ENCODE data around the gene FAM20C. TPM values are rescaled to one million over a fixed set of nuclear protein-coding genes. Genes with fewer than 3 reads are reported as not detected.

The FAM20C gene
- total RNA-seq, 1 donor from 2014 or later = 58.8 TPM

DNA sequence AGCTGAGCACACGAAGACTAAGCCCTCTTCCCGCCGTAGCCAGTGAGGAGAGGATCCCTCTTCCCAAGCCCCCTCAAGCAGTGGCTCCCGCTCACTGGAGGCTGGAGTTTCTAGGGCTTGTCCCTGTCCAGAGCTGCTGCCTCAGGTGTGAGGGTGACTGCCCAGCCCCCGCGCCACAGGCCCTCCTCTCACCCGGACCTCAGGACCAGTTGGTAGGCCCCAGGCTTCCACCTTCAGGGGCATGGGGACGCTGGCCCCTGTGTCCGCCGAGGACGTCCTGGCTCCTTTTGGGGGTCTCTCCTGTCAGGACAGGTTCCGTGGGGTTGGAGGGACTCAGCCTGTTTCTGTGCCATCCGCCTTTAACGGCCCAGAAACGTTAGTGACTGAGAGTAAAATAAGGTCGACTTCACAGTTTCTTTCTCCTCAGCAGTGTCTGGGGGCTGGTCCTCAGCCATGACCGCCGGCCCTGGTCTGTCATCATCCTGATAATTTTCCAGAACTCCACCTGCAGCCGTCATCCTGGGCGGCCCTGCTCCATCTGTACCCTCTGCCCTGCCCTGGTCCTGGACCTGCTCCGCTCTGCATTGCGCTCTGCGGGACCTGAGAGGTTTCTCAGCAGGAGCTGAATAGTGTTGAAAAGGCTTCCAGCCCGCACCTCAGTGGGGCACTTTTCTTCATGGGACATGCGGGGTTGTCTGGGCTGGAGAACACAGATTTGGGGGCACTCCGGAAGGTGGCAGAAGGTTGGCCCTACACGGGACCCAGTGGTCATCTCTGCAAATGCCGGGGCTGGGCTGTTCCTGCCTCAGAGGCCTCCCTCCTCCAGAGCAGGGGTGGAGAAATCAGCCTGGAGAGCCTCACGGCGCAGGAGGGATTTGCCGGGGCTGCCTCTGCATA lies 36.0 kb upstream of the FAM20C start:
- ATAC-seq (no peak), DNase-seq (peak; percentile 56)
- Histone ChIP-seq H3K27me3 (no peaks in the 10 kb centered on the region), H3K4me3 (no peak overlapping the region), H3K4me1 (peaks cover 3% of the 10 kb centered on the region), H3K36me3 (no peaks in the 10 kb centered on the region), H3K9me3 (no peaks in the 10 kb centered on the region), H3K27ac (peak overlapping the region; percentile 36)
- TF ChIP-seq, protein P1, sequence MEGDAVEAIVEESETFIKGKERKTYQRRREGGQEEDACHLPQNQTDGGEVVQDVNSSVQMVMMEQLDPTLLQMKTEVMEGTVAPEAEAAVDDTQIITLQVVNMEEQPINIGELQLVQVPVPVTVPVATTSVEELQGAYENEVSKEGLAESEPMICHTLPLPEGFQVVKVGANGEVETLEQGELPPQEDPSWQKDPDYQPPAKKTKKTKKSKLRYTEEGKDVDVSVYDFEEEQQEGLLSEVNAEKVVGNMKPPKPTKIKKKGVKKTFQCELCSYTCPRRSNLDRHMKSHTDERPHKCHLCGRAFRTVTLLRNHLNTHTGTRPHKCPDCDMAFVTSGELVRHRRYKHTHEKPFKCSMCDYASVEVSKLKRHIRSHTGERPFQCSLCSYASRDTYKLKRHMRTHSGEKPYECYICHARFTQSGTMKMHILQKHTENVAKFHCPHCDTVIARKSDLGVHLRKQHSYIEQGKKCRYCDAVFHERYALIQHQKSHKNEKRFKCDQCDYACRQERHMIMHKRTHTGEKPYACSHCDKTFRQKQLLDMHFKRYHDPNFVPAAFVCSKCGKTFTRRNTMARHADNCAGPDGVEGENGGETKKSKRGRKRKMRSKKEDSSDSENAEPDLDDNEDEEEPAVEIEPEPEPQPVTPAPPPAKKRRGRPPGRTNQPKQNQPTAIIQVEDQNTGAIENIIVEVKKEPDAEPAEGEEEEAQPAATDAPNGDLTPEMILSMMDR (IDR thresholded peaks at IDR 0.05) = no peak
- intact Hi-C loops (cut with DNase I) = no loop called here

DNA sequence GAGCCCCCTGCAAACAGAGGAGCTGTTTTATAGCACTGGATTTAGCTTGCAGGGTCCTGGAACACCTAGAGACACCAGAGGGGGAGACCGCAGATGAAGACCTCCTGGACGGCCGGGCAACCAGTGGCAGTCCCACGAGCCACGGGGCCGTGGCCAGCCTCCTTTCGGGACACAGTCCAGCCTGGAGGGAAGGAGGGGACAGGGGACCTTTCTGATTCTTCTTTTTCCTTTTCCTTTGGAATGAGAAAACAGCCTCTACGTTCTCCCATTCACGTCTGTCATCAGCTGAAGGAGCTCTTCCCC lies 35.4 kb upstream of the FAM20C start:
- ATAC-seq = no peak
- H3K4me1 ChIP-seq = peaks cover 3% of the 10 kb centered on the region
- H3K27ac ChIP-seq = no peak overlapping the region
- intact Hi-C loops (cut with DNase I) = no loop called here
- no peaks in the 10 kb centered on the region for H3K27me3 ChIP-seq
- TF ChIP-seq, protein P1 (IDR thresholded peaks at IDR 0.05) = no peak
- no peak overlapping the region for H3K4me3 ChIP-seq
- no peaks in the 10 kb centered on the region for H3K9me3 ChIP-seq
- no peaks in the 10 kb centered on the region for H3K36me3 ChIP-seq
- DNase-seq = no peak

DNA sequence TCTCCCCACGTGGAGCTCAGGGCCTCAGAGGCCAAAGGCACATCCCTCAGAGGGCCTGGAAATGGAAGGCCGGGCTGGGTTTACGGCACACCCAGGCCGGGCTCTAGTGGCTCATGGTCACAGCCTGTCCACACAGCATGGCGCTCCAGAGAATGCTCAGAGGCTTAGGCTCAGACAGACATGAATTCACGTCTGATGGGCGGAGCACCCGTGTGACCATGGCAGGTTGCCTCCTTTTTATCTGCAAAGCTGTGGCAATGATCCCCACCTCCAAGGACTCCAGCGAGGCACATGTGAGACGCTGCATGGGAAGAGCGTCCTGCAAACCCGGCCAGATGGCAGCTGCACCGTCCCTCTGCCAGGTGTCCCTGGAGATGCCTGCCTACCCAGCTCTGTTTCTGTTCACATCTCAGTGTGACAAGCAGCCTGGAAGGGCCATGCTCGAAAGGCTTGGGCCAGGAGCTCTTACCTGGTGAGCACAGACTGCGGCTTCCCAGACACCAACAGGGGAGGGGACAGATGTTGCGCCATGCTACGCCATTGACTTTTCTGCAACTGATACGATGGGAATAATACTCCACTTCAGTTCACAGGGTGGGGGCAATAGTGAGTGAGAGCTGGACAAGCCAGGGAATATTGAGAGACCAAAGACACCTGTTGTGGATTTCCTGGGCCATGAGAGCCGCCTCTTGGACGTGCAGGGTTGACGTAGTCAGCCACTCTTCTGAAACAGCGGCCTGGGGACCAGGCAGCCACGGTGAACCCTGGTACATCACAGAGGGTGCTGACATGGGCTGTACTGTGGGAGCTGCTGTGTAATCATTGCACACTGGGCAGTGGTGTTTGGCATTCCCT lies 34.4 kb upstream of the FAM20C start:
- Histone ChIP-seq H3K36me3 (no peaks in the 10 kb centered on the region), H3K4me1 (peaks cover 3% of the 10 kb centered on the region), H3K9me3 (no peaks in the 10 kb centered on the region), H3K4me3 (no peak overlapping the region), H3K27me3 (no peaks in the 10 kb centered on the region), H3K27ac (no peak overlapping the region)
- ATAC-seq (no peak), DNase-seq (peak; percentile 48)
- intact Hi-C loops (cut with DNase I) = no loop called here
- TF ChIP-seq, protein P1 (IDR thresholded peaks at IDR 0.05) = no peak

DNA sequence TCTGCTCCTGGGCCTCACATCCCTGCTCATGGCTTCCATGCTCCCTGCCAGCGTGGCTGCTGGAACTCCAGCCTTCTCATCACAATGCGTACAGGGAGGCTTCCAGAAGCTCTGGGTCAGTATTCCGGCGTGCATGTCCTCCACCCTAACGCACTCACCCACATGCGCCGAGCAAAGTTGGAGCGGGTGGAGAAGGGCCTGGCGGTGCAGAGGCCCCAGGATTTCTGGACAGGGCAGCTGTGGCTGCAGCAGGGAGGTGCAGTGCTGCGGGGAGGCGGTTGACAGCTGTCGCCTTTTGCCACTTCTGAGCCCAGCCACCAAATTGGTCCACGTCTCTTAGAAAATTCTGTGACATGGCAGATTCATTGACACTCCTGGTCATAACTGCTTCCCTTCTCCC lies 33.6 kb upstream of the FAM20C start:
- DNase-seq (peak; percentile 46), ATAC-seq (no peak)
- H3K27ac ChIP-seq = no peak overlapping the region
- no peaks in the 10 kb centered on the region for H3K36me3 ChIP-seq
- no peaks in the 10 kb centered on the region for H3K27me3 ChIP-seq
- TF ChIP-seq, protein P1 (IDR thresholded peaks at IDR 0.05) = no peak
- H3K9me3 ChIP-seq = no peaks in the 10 kb centered on the region
- peaks cover 3% of the 10 kb centered on the region for H3K4me1 ChIP-seq
- intact Hi-C loops (cut with DNase I) = no loop called here
- no peak overlapping the region for H3K4me3 ChIP-seq

DNA sequence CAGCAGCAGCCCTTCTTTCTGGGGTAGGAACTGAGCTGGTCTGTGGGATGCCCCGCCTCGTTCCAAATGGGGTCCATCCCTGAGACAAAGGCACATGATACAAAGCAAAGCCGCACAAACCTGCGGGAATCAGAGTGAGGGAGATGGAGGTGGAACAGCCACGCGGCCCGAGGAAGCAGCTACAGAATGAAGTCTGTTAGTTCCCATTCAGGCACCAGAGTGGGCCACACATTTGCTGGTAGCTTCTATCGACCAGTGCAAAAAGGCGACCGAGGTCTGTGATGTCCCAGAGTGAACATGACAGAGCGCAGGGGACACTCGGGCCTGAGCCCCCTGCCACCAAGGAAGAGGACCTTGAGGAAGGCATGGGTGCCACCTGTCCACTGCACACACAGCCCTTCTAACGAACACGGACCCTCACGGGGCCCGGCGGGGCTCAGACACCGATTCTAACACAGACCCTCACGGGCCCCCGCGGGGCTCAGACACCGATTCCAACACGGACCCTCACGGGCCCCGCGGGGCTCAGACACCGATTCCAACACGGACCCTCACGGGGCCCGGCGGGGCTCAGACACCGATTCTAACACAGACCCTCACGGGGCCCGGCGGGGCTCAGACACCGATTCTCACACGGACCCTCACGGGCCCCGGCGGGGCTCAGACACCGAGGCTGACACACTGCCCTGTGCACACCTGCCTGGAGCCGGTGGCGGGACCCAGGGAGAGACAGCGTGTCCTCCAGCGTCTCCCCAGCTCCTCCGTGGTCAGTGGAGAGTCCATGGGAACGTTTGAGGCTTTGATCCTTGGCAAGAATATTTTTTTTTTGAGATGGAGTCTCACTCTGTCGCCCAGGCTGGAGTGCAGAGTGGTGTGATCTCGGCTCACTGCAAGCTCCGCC lies 32.8 kb upstream of the FAM20C start:
- H3K27ac ChIP-seq = no peak overlapping the region
- DNase-seq (peak; percentile 45), ATAC-seq (no peak)
- no peak overlapping the region for H3K4me3 ChIP-seq
- TF ChIP-seq, protein P1 (IDR thresholded peaks at IDR 0.05) = no peak
- H3K36me3 ChIP-seq = no peaks in the 10 kb centered on the region
- peaks cover 3% of the 10 kb centered on the region for H3K4me1 ChIP-seq
- H3K27me3 ChIP-seq = no peaks in the 10 kb centered on the region
- intact Hi-C loops (cut with DNase I) = no loop called here
- H3K9me3 ChIP-seq = no peaks in the 10 kb centered on the region
